Measurements from ENCODE around the gene KRTAP22-2. TPM values are rescaled to one million over a fixed set of nuclear protein-coding genes. Genes with fewer than 3 reads are reported as not detected.

The KRTAP22-2 gene
- total and polyA plus RNA-seq, 2 of the 8 experiments (the other 6 are each of a cell fraction or from before 2014, with no cell fraction given) = not detected

GRCh38 chr21:30561264-30561895 is 28.8 kb downstream of the KRTAP22-2 start, which contains the start of gene KRTAP19-7 (continued):
- TF ChIP-seq NRF1 (IDR thresholded peaks at IDR 0.05; ENCODE audit: low read depth, low read length) = no peak
- no peak for TF ChIP-seq USF2 (IDR thresholded peaks at IDR 0.05; ENCODE audit: low read length)
- TF ChIP-seq CBX8 (IDR thresholded peaks at IDR 0.05; ENCODE audit: borderline replicate concordance, low read depth, low read length) = no peak
